Psoas muscle (tissue), 8 donors: ENCODE results near the gene URB2. TPM values are rescaled to one million over a fixed set of nuclear protein-coding genes. Genes with fewer than 3 reads are reported as not detected.
A peak's percentile ranks its signal among the peaks of the same experiment; 100 is the strongest.

Experiments used
- ATAC-seq, 4 donors: fragments of 200-7000 bp; cut with Tn5 transposase; one replicate each; pipeline ENCODE4 v1.9.1; 2020; ENCODE audit warnings: moderate library complexity in 3 of 4, mild to moderate bottlenecking in 2 of 4
- DNase-seq, 2 donors: peaks; one replicate each; pipeline ENCODE4 v3.0.0-alpha.2; 2020
- H3K27ac ChIP-seq: fragments of 200-600 bp; one replicate; pipeline ENCODE4 v1.8.0; 2022
- H3K27me3 ChIP-seq, 3 donors: fragments of 200-600 bp in 1 of 3; one replicate each; pipeline versions ENCODE4 v1.6.1 to v1.8.0; 2013 to 2022; ENCODE audit warnings: low read length in 2 of 3, mild to moderate bottlenecking in 2 of 3, moderate library complexity in 1 of 3; ENCODE audit not compliant: insufficient read depth in 3 of 3
- H3K36me3 ChIP-seq, 2 donors: fragments of 200-600 bp in 1 of 2; one replicate each; pipeline versions ENCODE4 v1.6.1 to v1.8.0; 2013 to 2022; ENCODE audit warnings: low read depth in 1 of 2, mild to moderate bottlenecking in 1 of 2, moderate library complexity in 1 of 2; ENCODE audit not compliant: insufficient read depth in 1 of 2
- H3K4me1 ChIP-seq: fragments of 200-600 bp; one replicate; pipeline ENCODE4 v1.8.0; 2022
- H3K4me3 ChIP-seq: fragments of 200-600 bp; one replicate; pipeline ENCODE4 v1.8.0; 2022; ENCODE audit warnings: mild to moderate bottlenecking
- H3K9me3 ChIP-seq: fragments of 200-600 bp; one replicate; pipeline ENCODE4 v1.8.0; 2022
- WGBS, 3 donors: extraction: QIAGEN DNeasy Blood & Tissue Kit; methylation state at CpG; one replicate each; pipeline versions ENCODE4 v1.1.6 to v1.1.7; 2013; 5-methylcytosine and 5-hydroxymethylcytosine counted together
- intact Hi-C, 2 donors: fragments of 100-400 bp; cut with DNase I; formaldehyde crosslinking; loops; one replicate each; pipeline versions ENCODE4 v1.11.0 to v1.14.2; 2022
- polyA plus RNA-seq, 3 donors: library from polyadenylated mRNA; stranded (reverse); fragments of 200-250 nt; gene quantifications; one replicate each; pipeline ENCODE4 v1.2.3, GENCODE V29; 2013
- total RNA-seq, 4 donors: library from RNA; stranded (reverse); fragmentation: NEBNext Ultra II Directional in 2 of 4; extraction: Animal tissue kit (Norgen Biotek cat#: 25700) in 2 of 4; gene quantifications; one replicate each; pipeline versions ENCODE4 v1.2.1 to v1.2.4, GENCODE V29; 2021 to 2023
- TF ChIP-seq, protein P1 (sequence below): fragments of 200-600 bp; IDR thresholded peaks from one replicate; pipeline ENCODE4 v1.8.0; 2022; ENCODE audit warnings: antibody characterized with exemption
- donor health status: healthy with polysubstance abuse.
- donor health status: DM: no; HTN: no; CAD: no; lungs with moderate emphysema.
- donor health status: Bipolar disorder and iron deficiency.
- donor health status: healthy.
- donor health status: DM: yes; HTN: yes; CAD: no.
- donor health status: DM: no; HTN: no; CAD: no.
- donor health status: DM: no; HTN: no; CAD: no.
- donor health status: DM: yes; HTN: yes; CAD: no.

The URB2 gene
- total and polyA plus RNA-seq, 7 donors, result 4.7 to 18.2 (median 10.2) TPM

DNA sequence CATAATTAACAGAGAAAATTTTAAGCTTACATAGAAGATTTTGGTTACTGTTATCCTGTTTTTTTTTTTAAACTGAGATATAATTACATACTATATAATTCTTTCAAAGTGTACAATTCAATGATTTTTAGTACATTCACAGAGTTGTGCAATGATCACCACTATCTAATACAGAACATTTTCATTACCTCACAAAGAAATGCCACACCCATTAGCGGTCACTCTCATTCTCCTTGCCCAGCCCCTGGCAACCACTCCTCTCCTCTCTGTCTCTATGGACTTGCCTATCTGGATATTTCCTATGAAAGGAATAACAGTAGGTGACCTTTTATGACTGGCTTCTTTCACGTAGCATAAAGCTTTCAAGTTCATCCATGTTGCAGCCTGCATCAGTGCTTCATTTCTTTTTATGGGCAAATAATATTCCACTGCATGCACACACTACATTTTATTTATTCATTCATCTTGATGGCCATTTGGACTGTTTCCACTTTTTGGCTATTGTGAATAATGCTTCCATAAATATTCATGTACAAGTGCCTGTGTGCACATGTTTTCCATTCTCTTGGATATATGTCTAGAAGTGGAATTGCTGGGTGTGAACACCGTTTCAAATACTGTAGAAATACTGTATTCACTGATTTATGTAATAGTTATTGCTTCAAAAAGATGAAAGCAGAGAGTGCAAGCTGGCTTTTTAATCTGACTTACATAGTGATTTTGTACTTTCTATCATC is 26.7 kb upstream of the URB2 start:
- Histone ChIP-seq H3K27me3 (no peaks in the 10 kb centered on the region), H3K4me1 (peaks cover 24% of the 10 kb centered on the region), H3K9me3 (no peaks in the 10 kb centered on the region), H3K4me3 (no peak overlapping the region), H3K36me3 (peaks cover 5 to 55% of the 10 kb centered on the region in 2 donors), H3K27ac (peak overlapping the region; percentile 25)
- TF ChIP-seq, protein P1, sequence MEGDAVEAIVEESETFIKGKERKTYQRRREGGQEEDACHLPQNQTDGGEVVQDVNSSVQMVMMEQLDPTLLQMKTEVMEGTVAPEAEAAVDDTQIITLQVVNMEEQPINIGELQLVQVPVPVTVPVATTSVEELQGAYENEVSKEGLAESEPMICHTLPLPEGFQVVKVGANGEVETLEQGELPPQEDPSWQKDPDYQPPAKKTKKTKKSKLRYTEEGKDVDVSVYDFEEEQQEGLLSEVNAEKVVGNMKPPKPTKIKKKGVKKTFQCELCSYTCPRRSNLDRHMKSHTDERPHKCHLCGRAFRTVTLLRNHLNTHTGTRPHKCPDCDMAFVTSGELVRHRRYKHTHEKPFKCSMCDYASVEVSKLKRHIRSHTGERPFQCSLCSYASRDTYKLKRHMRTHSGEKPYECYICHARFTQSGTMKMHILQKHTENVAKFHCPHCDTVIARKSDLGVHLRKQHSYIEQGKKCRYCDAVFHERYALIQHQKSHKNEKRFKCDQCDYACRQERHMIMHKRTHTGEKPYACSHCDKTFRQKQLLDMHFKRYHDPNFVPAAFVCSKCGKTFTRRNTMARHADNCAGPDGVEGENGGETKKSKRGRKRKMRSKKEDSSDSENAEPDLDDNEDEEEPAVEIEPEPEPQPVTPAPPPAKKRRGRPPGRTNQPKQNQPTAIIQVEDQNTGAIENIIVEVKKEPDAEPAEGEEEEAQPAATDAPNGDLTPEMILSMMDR, result no peak
- intact Hi-C loops, result no loop called here
- DNase-seq (peak in 1 of 2 donors; percentile 29), ATAC-seq (no peak)
- WGBS, 3 donors, result 82 to 87% (median 85%) methylated on average over 3 of the region's 3 CpGs

DNA sequence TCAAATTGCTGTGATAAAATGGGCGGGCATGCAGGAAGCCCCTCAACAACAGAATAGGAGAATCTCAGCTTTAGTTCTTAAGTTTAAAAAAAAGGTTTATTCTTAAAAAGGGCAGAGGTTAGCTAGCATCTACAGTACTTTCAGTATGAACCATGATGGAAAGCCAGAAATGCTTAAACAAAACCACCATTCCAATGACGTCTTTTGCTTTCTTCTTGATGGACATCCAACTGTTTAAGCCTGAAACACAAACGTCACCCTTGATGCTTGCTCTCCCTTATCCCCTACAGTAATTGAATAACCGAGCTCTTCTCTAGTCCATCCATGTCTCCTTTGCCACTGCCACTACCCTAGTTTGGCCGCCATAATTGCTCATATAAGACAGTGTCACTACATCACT is 25.8 kb upstream of the URB2 start:
- H3K27me3 ChIP-seq, result no peaks in the 10 kb centered on the region
- 90 to 92% (median 92%) methylated on average over 5 of the region's 5 CpGs for WGBS, 3 donors
- DNase-seq, result no peak
- intact Hi-C loops, result no loop called here
- H3K36me3 ChIP-seq, result peaks cover 5 to 55% of the 10 kb centered on the region in 2 donors
- no peak for ATAC-seq
- H3K9me3 ChIP-seq, result no peaks in the 10 kb centered on the region
- no peak overlapping the region for H3K4me3 ChIP-seq
- H3K4me1 ChIP-seq, result peaks cover 24% of the 10 kb centered on the region
- TF ChIP-seq, protein P1, result no peak
- no peak overlapping the region for H3K27ac ChIP-seq

DNA sequence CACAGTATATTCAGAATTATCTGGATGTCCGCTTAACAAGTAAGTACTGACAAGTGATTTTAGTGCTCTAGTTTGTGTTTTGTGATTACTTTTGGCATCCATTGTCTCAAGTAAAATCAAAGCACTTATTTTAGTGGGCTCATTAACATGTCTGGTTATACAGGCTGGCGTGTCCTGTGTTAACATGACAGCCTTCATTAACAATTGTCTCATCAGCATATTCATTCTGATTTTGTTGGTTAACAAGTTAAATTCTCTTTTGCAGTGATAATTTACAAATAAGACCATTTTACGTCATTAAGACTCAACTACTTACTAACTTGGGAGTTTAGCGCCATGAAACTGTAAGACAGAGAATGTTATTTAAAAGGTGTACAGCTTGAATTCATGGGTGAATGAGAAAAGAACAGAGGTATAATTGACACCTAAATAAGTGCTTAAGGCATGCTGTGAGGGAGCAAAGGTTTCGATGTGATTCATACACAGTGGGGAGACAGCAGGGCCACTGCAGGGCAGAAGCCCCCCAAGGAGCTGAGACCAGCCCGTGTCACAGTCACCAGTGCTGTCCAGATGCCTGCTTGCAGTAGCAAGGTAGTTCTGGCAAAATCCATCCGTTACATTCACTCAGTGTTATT is 22.6 kb upstream of the URB2 start:
- ATAC-seq, result no peak
- Histone ChIP-seq H3K9me3 (no peaks in the 10 kb centered on the region), H3K36me3 (peaks cover 5 to 88% of the 10 kb centered on the region in 2 donors), H3K4me1 (peaks cover 5% of the 10 kb centered on the region), H3K27ac (no peak overlapping the region), H3K4me3 (no peak overlapping the region), H3K27me3 (no peaks in the 10 kb centered on the region)
- intact Hi-C loops, result no loop called here
- no peak for DNase-seq
- 87 to 90% (median 87%) methylated on average over 7 of the region's 7 CpGs for WGBS, 3 donors
- TF ChIP-seq, protein P1, result no peak

DNA sequence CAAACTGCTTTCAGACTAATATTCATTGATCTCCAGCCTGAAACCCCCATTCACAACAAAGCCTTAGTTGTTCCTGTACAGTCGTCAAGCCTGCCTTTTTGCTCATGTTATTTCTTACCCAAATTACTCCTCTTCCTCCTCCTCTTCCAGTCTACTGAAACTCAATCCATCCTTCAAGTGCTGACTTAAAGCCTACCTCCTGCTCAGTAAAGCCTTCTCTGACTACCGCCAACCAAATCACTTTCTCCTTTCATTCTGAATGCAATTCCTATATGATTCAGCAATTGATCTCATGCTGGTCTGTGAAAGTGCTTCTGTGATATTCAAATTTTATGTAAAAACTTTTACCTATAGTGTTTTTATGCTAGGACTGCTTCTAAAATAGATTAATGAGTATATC is 18.7 kb upstream of the URB2 start:
- no peak overlapping the region for H3K4me3 ChIP-seq
- H3K27me3 ChIP-seq, result no peaks in the 10 kb centered on the region
- intact Hi-C loops, result no loop called here
- no peak for ATAC-seq
- H3K9me3 ChIP-seq, result no peaks in the 10 kb centered on the region
- 80 to 91% (median 88%) methylated on average over 2 of the region's 2 CpGs for WGBS, 3 donors
- TF ChIP-seq, protein P1, result no peak
- no peak for DNase-seq
- no peaks in the 10 kb centered on the region for H3K4me1 ChIP-seq
- H3K27ac ChIP-seq, result no peak overlapping the region
- H3K36me3 ChIP-seq, result peaks cover 13 to 98% of the 10 kb centered on the region in 2 donors
